NCI-H128 (cell line): ENCODE data around the gene CCDC38.
A peak's percentile ranks its signal among the peaks of the same experiment; 100 is the strongest.

Experiments
- DNase-seq: peaks from one replicate; lab custom pipeline; 2025; ENCODE audit not compliant: unreplicated experiment; lab: John Stamatoyannopoulos, UW

Gene CCDC38

GRCh38 chr12:95837240-95838038 is 105.0 kb downstream of the CCDC38 start:
- no peak for DNase-seq

GRCh38 chr12:95836630-95837239 is 105.7 kb downstream of the CCDC38 start:
- no peak for DNase-seq

DNA sequence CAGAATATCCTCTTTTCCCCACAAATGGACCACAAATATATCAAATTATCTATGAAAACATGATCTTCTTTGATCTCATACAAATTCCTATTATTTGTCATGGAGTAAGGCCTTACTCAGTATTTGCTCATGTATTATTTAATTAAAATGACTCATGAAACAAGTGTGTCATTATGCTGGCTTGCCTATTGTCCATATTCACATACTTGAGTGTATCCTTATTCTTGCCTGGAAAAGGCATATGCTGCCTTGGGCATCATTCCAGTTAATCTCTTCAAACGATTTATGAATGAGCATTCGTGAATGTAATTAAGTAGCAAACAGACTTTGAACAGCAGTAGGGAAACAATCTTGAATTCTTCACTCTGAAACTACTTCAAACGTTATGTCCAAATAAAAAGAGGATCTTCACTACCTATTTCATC is 106.2 kb downstream of the CCDC38 start:
- DNase-seq = no peak

GRCh38 chr12:95834572-95834971 is 107.8 kb downstream of the CCDC38 start:
- no peak for DNase-seq

GRCh38 chr12:95830335-95831089 is 111.9 kb downstream of the CCDC38 start:
- DNase-seq = no peak

GRCh38 chr12:95829395-95829794 is 113.0 kb downstream of the CCDC38 start:
- DNase-seq = no peak

GRCh38 chr12:95820096-95820703 is 122.2 kb downstream of the CCDC38 start:
- DNase-seq = peak; percentile 52
